Calu3 (cell line): ENCODE measurements around the gene APOL2. TPM values are rescaled to one million over a fixed set of nuclear protein-coding genes. Genes with fewer than 3 reads are reported as not detected.
"Not testable (repeated sequence)": the region's sequence is repeated elsewhere in the genome, so short reads cannot be mapped to it uniquely, and the experiment has no call there.

ENCODE experiments used
- BruUV-seq: library from RNA; stranded (reverse); fragments of 400-500 nt; replicated peaks from 2 replicates; lab custom pipeline; 2021; lab: Mats Ljungman, UMichigan
- CTCF ChIA-PET: fragments of 300-600 bp; sonication (Branson Sonifier 250); formaldehyde crosslinking; loops from one replicate; lab custom pipeline; 2022; ENCODE audit warnings: antibody characterized with exemption; lab: Charles Lee
- DNase-seq: peaks from one replicate; pipeline ENCODE4 v3.0.0; 2022
- H3K27ac Mint-ChIP-seq: one replicate; pipeline ENCODE4 v1.8.0; 2022; ENCODE audit warnings: mixed read lengths; ENCODE audit not compliant: unreplicated experiment
- H3K27me3 Mint-ChIP-seq: one replicate; pipeline ENCODE4 v1.8.0; 2022; ENCODE audit warnings: mixed read lengths; ENCODE audit not compliant: unreplicated experiment
- H3K36me3 Mint-ChIP-seq: one replicate; pipeline ENCODE4 v1.8.0; 2022; ENCODE audit warnings: mild to moderate bottlenecking, moderate library complexity, mixed read lengths; ENCODE audit not compliant: insufficient read depth, unreplicated experiment
- H3K4me1 Mint-ChIP-seq: one replicate; pipeline ENCODE4 v1.8.0; 2022; ENCODE audit warnings: mild to moderate bottlenecking, low read depth, mixed read lengths; ENCODE audit not compliant: unreplicated experiment
- H3K4me3 Mint-ChIP-seq: one replicate; pipeline ENCODE4 v1.8.0; 2022; ENCODE audit warnings: mild to moderate bottlenecking, low read depth, moderate library complexity, mixed read lengths; ENCODE audit not compliant: unreplicated experiment
- H3K9me3 Mint-ChIP-seq: one replicate; pipeline ENCODE4 v1.8.0; 2022; ENCODE audit warnings: low read depth, mixed read lengths; ENCODE audit not compliant: unreplicated experiment
- CTCF ChIP-seq: fragments of 200-600 bp; IDR thresholded peaks from one replicate; pipeline ENCODE4 v1.8.0; 2022; ENCODE audit warnings: antibody characterized with exemption; ENCODE audit not compliant: unreplicated experiment
- intact Hi-C: fragments of 100-400 bp; cut with micrococcal nuclease; formaldehyde crosslinking; loops from one replicate; pipeline ENCODE4 v1.10.0; 2022; ENCODE audit not compliant: unreplicated experiment
- total RNA-seq: library from RNA; stranded (reverse); gene quantifications from 2 replicates; pipeline ENCODE4 v1.2.3, GENCODE V29; 2022

APOL2 gene
- total RNA-seq, 1 experiment from 2014 or later = 90.1 TPM

GRCh38 chr22:36234213-36234612 lies 5.1 kb downstream of the APOL2 start:
- Mint-ChIP-seq H3K4me1 (peaks cover 49% of the 10 kb centered on the region), H3K27ac (no peak overlapping the region)
- CTCF ChIA-PET = no interaction called here

GRCh38 chr22:36233796-36234195 lies 5.5 kb downstream of the APOL2 start:
- intact Hi-C loops = no loop called here
- Mint-ChIP-seq H3K4me3 (no peak overlapping the region), H3K27me3 (no peaks in the 10 kb centered on the region), H3K36me3 (peaks cover 73% of the 10 kb centered on the region), H3K27ac (no peak overlapping the region), H3K9me3 (no peaks in the 10 kb centered on the region), H3K4me1 (peaks cover 48% of the 10 kb centered on the region)
- CTCF ChIA-PET = no interaction called here
- DNase-seq = no peak
- no peak for TF ChIP-seq CTCF
- BruUV-seq = no TSS peak

More at GRCh38 chr22:36234213-36234612, 5.1 kb downstream of the APOL2 start:
- peaks cover 77% of the 10 kb centered on the region for H3K36me3 Mint-ChIP-seq
- no peaks in the 10 kb centered on the region for H3K27me3 Mint-ChIP-seq
- no peak overlapping the region for H3K4me3 Mint-ChIP-seq
- intact Hi-C loops = no loop called here
- no peak for DNase-seq
- no peaks in the 10 kb centered on the region for H3K9me3 Mint-ChIP-seq
- BruUV-seq = no TSS peak
- TF ChIP-seq CTCF = no peak

GRCh38 chr22:36232715-36233401 lies 6.5 kb downstream of the APOL2 start:
- Mint-ChIP-seq H3K27me3 (no peaks in the 10 kb centered on the region), H3K4me1 (peaks cover 43% of the 10 kb centered on the region), H3K36me3 (peaks cover 68% of the 10 kb centered on the region), H3K4me3 (no peak overlapping the region), H3K27ac (no peak overlapping the region), H3K9me3 (no peaks in the 10 kb centered on the region)
- CTCF ChIA-PET = no interaction called here
- no peak for DNase-seq
- no peak for TF ChIP-seq CTCF
- intact Hi-C loops = no loop called here
- no TSS peak for BruUV-seq

- H3K4me3 Mint-ChIP-seq, CTCF ChIA-PET, BruUV-seq, H3K27me3 Mint-ChIP-seq, intact Hi-C loops, H3K9me3 Mint-ChIP-seq, H3K27ac Mint-ChIP-seq, DNase-seq: not testable (repeated sequence)
- H3K36me3 Mint-ChIP-seq = peaks cover 71% of the 10 kb centered on the region
- peaks cover 26% of the 10 kb centered on the region for H3K4me1 Mint-ChIP-seq
These were observed 8.3 kb downstream of the APOL2 start for GRCh38 chr22:36231051-36231450.

GRCh38 chr22:36229649-36230048 lies 9.7 kb downstream of the APOL2 start:
- Mint-ChIP-seq H3K36me3 (peaks cover 69% of the 10 kb centered on the region), H3K4me1 (peaks cover 12% of the 10 kb centered on the region)
- intact Hi-C loops, CTCF ChIA-PET, H3K9me3 Mint-ChIP-seq, H3K27ac Mint-ChIP-seq, H3K27me3 Mint-ChIP-seq, H3K4me3 Mint-ChIP-seq, DNase-seq, BruUV-seq: not testable (repeated sequence)
